NCI-H2107 treated with DMSO at 0.1 percent for 48 hours (cell line): ENCODE measurements around the gene RABL3.
"Not testable (repeated sequence)": the region's sequence is repeated elsewhere in the genome, so short reads cannot be mapped to it uniquely, and the experiment has no call there.

Source experiments
- DNase-seq: peaks from one replicate; lab custom pipeline; 2025; ENCODE audit not compliant: unreplicated experiment; lab: John Stamatoyannopoulos, UW

RABL3 gene, protein sequence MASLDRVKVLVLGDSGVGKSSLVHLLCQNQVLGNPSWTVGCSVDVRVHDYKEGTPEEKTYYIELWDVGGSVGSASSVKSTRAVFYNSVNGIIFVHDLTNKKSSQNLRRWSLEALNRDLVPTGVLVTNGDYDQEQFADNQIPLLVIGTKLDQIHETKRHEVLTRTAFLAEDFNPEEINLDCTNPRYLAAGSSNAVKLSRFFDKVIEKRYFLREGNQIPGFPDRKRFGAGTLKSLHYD

DNA sequence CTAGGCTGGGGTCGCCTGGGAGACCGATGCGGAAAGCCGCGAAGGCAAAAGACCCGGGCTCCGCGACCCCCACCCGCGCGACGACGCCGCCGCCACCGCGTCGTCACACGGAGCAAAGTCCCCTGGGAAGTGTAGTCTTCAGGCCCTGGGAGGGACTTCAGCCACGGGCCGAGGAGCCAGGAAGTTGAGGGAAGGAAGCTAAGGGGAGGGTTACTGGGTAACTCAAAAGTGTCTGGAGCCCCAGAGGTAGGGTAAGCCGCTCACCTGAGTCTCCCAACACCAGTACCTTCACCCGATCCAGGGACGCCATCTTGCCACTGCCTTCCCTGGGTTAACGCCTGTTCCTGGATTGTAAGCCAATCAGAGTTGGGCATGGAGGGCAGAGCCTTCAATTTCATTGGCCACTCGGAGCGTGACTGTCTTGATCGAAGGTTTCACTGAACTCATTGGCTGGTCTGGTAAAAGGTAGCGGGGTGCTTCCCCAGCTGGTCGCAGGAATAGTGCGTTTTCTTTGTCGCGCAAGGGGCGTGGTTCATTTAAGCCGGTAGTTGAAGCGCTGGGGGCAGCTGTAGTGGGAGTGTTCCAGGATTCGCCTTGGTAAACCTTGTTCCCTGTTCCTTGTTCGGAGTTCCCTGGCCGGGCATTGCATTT lies at the start of gene RABL3, which contains the start of gene GTF2E1:
Gene RABL3 (minus strand): TSS at position 319 of the 651 bp plus-strand sequence. CDS start 9 bp downstream, at position 310.
Gene GTF2E1 (plus strand): TSS at position 547 of the 651 bp plus-strand sequence. CDS start 7,809 bp downstream, outside the sequence.
- DNase-seq, result peak; percentile 100

DNA sequence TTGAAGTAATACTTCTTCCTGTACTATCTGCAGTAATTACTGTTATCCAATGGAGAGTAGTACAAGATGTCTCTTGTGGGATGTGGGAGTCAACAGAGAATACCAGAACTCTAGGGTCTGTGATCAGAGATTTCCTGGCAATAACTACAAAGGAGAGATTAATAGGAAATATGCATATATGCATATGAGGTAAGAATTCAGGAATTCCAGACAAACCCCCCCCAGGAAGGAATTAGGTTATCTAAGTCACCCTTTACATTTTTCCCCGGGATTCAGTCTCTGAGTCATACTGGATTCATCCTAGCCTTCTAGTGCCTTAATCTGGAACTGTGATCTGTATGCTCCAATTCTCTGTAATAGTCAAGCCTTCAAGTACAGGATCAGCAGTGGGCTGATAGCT lies 49.6 kb upstream of the RABL3 start:
- DNase-seq, result no peak

DNA sequence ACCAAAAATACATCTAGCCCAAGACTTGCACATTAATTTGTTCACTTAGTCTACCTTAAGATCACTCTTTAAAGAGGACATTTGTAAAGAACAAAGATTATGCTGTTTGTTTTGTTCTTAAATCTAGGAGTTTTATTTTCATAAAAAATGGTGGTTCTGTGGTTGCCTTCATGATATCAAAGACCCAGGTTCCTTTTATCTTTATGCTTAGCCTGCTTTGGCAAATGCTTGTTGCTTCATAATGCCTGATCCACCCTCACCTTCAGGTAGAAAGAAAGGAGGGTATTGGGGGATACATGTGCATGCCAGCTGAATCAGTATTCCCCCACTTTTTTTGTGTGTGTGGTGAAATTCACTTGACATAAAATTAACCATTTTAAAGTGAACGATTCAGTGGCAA lies 48.7 kb upstream of the RABL3 start:
- DNase-seq, result no peak

DNA sequence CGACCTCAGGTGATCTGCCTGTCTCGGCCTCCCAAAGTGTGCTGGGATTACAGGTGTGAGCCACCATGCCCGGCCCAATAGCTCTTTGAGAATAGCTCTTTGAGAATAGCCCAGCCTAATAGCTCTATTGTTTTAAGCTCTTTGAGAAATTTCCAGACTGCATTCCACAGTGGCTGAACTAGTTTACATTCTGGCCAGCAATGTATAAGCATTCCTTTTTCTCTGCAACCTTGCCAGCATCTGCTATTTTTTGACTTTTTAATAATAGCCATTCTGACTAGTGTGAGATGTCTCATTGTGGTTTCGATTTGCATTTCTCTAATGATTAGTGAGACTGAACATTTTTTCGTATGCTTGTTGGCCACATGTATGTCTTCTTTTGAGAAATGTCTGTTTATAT lies 43.5 kb upstream of the RABL3 start:
- DNase-seq, result not testable (repeated sequence)

DNA sequence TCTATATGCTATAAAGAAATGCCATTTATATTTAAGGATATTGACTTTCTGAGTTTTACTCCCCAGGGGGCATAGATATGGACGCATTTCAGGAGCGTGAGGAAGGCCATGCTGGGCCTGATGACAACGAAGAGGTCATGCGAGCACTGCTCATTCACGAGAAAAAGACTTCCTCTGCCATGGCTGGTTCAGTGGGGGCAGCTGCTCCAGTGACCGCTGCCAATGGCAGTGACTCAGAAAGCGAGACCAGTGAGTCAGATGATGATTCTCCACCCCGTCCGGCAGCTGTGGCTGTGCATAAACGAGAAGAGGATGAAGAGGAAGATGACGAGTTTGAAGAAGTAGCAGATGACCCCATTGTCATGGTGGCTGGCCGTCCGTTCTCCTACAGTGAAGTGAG lies 38.7 kb upstream of the RABL3 start:
- no peak for DNase-seq

DNA sequence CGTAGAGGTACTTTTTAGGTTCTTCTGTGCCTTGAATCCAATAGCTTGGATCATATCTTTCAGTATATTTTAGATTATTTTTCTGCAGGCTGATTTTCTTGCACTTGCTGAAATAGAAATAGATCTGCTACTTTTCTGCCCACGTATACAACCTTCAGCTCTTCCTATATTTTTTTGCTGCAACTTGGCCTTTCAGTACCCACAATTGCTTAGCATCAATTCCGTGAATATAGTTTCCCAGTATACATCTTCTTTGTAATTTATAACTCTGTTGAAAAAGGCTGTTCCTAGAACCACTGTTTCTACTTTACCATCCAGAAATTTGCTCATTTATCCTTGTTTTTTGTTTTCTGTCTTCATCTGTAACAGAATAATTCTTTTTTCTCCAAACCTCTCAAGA lies 36.5 kb upstream of the RABL3 start:
- no peak for DNase-seq

DNA sequence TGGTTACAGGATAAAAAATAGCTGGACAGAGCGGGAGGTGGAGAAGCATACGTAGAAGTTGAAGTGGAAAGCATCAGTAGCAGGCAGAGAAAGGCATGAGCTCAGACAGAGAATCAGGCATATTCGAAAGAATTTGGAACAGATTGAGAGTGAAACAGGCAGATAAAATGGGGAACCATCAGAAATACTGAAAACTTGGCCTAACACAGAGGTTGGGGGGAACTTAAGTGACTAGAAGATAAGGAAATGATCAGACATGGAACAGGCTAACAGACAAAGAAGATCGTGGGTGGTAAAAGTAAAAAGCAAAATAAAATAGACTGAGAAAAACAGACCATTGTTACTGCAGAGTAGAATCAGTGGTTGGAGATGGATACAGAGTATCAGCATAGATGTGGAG lies 33.1 kb upstream of the RABL3 start:
- no peak for DNase-seq

DNA sequence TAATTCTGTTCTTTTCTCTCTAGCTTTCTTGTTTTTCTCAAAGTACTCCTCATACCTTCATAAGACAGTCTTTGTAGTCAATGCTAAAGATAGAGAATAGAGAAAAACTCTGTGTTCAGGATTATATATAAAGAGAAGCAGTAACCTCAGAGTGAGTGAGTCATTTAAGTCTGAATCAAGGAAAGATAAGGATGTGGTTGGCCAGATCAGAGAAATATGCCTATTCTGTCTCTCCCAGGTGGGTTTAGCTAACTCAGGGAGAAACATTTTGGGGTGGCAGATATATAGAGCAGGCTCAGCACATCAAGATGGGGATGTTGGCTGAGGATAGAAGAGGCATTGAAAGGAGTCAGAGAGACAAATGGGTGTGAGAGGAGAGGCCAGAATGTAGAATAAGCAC lies 31.6 kb upstream of the RABL3 start:
- no peak for DNase-seq

DNA sequence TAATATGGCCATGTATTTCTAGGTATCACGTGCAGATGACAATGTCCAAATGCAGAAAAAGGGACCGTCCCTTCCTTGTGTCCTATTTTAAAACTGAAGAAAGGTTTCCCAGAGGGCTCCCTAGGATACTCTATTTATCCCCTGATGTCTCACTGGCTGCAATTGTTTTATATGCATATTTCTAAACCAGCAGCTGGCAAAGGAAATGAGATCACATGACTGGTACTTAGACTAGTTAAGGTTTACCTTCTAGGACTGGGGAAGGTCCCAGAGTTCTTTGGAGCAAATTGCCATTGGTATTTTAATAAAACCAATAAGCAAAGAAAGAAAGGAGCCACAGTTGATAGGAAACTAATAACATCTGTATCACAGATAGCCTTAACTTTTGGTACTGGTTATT lies 29.8 kb upstream of the RABL3 start:
- DNase-seq, result no peak

DNA sequence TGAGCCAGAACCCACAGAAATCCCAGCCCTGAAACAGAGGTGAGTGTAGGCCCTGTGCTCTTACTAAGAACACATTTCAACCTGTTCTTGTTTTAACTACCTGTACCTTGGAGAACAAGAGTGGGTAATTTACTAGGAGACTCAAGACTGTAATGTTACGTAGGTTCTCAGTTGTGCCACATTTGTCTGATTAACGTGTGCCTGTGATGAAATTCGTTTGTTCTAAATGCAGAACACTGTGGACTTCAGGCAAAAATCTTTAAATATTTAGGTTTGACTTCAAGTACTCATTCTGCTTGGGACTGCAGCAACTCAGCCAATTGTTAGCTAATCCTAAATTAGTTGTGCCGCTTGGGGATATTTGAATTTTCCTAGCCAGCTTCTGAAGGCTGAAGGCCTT lies 28.6 kb upstream of the RABL3 start:
- DNase-seq, result no peak

DNA sequence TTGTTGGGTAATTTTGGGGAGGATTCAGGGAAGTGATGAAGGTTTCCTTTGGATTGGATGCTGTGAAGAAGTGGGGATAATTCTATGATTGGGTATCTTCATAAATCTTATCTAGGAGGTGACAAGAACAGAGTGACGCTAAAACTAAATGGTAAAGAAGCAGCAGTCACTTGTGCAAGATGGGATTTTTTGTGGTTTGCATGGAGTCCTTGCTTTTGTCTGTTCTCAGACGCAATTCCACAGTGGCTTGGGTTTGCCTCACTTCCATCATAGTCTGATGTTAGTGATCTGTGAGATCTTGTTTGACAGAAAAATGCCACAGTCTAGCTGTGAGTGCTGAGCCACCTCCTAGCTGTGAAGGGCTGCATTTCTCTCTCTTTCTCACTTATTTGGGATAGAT lies 27.1 kb upstream of the RABL3 start:
- DNase-seq, result no peak

DNA sequence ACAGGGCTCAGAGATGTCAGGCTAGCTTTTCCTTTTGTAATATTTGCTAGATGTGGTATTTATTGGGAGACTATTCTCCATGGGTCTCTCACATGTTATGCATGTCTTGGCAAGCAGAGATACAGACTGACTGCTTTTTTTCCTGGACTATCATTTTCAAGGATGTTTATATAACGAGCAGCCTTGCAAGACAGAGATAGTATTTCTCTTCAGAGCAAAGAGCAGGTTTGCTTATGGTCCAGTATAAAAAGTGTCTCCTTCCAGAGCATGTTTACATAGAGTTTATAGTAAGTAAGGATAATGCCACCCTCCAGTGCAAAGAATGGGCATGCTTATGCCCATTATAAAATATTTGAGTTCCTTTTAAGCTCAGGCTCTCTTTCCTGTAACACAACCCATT lies 24.8 kb upstream of the RABL3 start:
- no peak for DNase-seq

DNA sequence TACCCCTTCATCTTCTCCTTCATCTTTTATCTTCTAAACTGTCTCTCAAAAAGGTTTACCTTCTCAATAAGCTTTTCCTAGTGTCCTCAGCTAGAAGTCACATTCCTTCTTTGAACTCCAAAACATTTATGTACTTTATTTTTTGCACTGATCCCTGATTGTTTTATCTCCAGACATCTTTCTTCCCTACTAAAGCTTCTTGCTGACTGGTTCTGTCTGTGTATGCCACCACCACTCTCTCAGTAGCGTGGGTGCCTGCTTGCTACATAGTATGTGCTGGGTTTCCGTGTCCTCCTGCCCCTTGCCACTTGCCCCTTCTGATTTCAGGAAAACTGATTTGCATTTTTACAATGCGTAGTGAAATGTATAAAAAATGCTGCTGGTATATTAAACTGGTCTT lies 24.3 kb upstream of the RABL3 start:
- DNase-seq, result no peak

DNA sequence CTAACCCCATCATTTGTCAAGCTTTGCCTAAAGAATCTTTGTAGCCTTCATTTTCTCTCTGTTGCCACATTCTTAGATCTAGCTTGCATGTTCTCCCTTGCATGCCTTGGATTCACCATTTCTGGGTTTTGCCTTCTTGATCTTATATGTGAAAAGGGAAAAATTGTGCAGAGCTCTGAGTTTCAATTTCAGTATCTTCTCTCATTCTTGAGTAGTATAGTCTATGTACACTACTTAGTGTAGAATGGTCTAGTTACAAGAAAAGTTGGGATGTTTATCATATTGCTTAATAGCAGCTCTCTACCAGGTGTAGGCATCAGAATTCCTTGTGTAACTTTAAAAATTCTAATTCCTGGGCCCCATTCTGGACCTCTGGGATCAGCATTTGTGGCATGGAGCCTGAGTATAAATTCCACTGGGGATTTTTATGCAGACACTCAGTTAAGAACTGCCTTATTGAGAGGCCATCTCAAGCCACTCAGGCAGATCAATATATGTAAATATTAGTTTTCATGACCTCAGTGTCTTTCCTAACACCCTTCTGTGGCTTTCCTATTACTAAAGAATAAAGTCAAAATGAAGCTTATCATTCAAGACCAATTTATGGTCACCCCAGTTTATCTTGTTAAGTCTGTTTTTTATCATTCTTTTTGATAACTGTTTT lies 23.6 kb upstream of the RABL3 start:
- no peak for DNase-seq

DNA sequence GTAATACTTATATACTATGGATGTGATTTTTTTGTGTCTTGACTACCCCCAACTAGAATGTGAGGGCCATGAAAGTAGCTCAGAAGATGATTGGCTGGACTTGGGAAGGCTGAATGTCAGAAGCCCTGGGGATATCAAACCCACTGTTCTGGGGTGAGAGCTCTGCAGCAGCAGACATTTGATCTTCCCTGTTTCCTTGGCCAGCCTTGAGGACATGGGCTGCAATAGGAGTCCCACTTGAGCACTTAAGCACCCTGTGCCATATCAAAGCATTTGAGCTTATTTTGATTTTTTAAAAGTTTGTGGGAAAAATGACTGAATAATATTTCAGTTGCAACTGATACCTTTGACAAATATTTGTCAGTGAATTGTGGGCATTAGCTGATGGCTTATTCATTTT lies 21.9 kb upstream of the RABL3 start:
- DNase-seq, result peak; percentile 27

DNA sequence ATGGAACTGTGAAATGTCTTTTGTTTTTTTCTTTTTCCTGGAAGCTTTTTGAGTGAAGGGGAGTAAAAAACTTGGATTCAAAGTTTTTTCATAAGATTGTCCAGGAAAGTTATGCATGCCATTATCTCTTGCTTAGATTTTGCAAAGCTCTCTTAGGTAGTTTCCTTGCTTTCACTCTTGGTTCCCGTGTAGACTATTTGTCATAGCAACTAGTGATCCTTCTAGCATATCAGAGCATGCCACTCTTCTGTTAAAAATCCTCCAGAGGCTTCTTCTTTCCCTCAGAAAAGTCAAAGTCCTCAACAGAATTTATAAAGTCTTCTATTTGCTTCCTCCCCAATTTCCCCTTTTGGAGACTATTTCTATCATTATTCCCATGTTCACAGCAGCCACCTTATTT lies 21.3 kb upstream of the RABL3 start:
- no peak for DNase-seq

DNA sequence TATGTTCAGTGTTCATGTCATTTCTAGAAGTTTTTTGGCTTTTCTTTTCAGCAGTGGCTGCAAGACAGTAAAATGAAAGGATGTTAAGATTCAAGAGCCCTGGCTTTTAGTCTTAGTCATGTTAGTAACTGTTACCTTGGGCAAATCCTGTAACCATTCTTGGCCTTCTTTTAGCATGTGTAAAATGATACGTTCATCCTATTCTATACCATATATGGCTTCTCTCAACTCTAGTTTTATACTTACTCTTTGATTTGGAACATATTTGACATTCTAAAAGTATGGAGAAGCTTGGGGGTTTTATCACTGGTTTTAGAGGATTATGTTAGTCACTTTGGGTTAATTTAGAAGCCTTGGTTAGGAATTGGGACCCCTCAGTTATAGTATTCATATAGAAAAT lies 20.3 kb upstream of the RABL3 start:
- DNase-seq, result no peak

DNA sequence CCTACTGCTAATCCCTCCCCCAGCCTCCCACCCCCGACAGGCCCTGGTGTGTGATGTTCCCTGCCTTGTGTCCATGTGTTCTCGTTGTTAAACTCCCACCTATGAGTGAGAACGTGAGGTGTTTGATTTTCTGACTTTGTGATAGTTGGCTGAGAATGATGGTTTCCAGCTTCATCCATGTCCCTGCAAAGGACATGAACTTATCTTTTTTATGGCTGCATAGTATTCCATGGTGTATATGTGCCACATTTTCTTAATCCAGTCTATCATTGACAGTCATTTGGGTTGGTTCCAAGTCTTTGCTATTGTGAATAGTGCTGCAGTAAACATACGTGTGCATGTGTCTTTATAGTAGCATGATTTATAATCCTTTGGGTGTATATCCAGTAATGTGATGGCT lies 16.2 kb upstream of the RABL3 start:
- DNase-seq, result not testable (repeated sequence)

DNA sequence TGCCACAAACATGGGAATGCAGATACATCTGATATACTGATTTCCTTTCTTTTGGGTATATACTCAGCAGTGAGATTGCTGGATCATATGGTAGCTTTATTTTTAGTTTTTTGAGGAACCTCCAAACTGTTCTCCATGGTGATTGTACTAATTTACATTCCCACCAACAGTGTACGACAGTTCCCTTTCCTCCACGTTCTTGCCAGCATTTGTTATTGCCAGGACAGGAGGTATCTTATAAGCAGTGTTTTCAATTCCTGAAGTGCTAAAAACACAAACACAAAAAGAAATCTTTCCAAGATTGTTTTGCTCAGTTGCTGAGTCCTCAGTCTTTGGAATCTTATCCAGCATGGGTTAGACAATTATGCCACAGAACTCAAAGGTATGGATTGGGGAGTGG lies 13.7 kb upstream of the RABL3 start:
- no peak for DNase-seq

DNA sequence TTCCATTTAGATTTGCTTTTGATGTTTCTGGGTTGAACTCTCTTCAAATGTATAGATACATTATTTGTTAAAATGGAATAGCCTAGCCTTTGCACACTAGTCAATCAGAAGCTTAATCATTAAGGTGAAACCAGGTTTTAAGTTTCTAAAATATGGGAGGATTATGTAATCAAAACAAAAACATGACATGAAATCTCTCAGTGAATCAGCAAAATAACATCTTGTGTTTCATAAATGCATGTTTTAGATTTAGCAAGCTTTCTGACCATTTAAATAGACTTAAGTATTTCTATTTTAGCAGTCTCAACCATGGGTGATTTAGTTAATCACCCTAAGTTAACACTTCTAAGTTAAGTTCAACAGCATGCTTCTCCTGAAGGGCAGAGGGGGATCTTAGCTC lies 11.5 kb upstream of the RABL3 start:
- DNase-seq, result no peak

DNA sequence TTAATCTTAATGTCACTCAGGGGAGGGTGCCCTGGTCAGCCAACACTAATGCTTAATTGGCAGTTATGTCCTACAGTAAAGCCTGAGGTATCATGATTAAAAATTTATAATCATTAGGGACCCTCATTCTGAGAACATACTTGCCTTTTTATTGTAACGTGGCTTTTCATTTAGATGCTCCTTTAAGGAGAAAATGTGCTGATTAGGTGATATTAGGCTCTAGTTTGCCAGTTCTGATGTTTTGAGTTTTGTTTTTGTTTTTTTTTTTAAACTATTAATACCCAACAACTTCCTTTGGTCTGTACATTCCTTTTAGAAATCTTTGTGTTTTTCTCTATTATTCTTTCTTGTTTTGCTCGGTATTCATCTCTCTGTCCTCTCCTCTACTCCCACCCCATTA lies 10.5 kb upstream of the RABL3 start:
- no peak for DNase-seq

DNA sequence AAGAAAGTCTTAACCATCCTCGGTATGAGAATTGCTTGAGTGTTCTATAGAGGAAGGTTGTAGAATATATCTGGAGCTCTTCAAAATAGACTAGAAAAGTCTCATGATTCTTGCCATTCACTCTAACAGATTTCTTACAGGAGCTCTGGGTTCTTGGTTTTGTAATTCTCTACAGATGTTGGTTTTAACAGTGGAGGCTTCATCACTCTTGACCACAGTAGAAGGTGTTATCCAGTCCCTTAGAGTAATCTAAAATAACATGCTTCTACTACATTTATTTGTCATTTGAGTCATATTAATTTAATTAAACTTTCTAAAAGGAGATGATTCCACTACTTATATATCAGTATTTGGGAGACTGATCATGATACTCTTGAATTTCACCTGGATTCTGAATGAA lies 9.9 kb upstream of the RABL3 start:
- no peak for DNase-seq
